Activated CD8-positive, alpha-beta memory T cell treated with anti-CD3 and anti-CD28 coated beads, Interleukin-2, amount 10 ng/mL, durations not matched to agents 7 days and 5 days (primary cell): ENCODE results near the gene SIRT2. TPM values are rescaled to one million over a fixed set of nuclear protein-coding genes. Genes with fewer than 3 reads are reported as not detected.
"Not testable (repeated sequence)": the region's sequence is repeated elsewhere in the genome, so short reads cannot be mapped to it uniquely, and the experiment has no call there.

Experiments
- ATAC-seq: fragments of 150-1000 bp; cut with Tn5 transposase; one replicate; pipeline ENCODE4 v1.10.0; 2021; ENCODE audit warnings: moderate library complexity
- CTCF ChIA-PET: fragments of 350-600 bp; sonication (Branson Sonifier 250); formaldehyde crosslinking; loops from one replicate; lab custom pipeline; 2021; ENCODE audit warnings: antibody characterized with exemption; lab: Charles Lee
- DNase-seq: peaks from one replicate; pipeline ENCODE4 v3.0.0-alpha.2; 2020
- H3K27ac Mint-ChIP-seq: one replicate; pipeline ENCODE4 v1.8.0; 2021; ENCODE audit warnings: mild to moderate bottlenecking, mixed read lengths
- H3K27me3 Mint-ChIP-seq: one replicate; pipeline ENCODE4 v1.8.0; 2021; ENCODE audit warnings: mixed read lengths
- H3K36me3 Mint-ChIP-seq: one replicate; pipeline ENCODE4 v1.8.0; 2021; ENCODE audit warnings: mild to moderate bottlenecking, mixed read lengths
- H3K4me1 Mint-ChIP-seq: one replicate; pipeline ENCODE4 v1.8.0; 2021; ENCODE audit warnings: mixed read lengths
- H3K4me3 Mint-ChIP-seq: one replicate; pipeline ENCODE4 v1.8.0; 2021; ENCODE audit warnings: mild to moderate bottlenecking, moderate library complexity, mixed read lengths
- H3K9me3 Mint-ChIP-seq: one replicate; pipeline ENCODE4 v1.8.0; 2022; ENCODE audit warnings: low read depth, mixed read lengths
- total RNA-seq, 2 experiments: library from RNA; stranded (reverse); gene quantifications; one replicate each; pipeline ENCODE4 v1.2.3, GENCODE V29; 2021

SIRT2 gene
- total RNA-seq, 2 experiments from 2014 or later: 47.1 to 47.8 TPM

DNA sequence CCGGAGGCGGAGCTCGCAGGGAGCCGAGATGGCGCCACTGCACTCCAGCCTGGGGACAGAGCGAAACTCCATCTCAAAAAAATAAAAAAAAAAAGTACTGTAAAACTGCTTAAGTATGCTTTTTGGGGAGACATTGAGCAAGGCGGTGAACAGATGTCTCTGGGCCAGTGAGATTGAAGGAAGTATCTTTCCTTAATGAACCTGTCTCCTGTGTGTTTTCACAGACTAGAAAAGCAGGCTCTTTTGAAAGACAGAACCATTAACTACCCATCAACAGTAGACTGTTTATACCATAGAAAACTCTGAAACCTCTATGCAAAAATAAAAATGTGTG, 66.4 kb downstream of the SIRT2 start:
- peaks cover 34% of the 10 kb centered on the region for H3K36me3 Mint-ChIP-seq
- H3K4me1 Mint-ChIP-seq: peaks cover 22% of the 10 kb centered on the region
- no peaks in the 10 kb centered on the region for H3K27me3 Mint-ChIP-seq
- ATAC-seq (no peak), DNase-seq (no peak)
- H3K27ac Mint-ChIP-seq: peak overlapping the region; percentile 19
- CTCF ChIA-PET: interaction anchor here (0.7 to 5.0 kb wide), 2 partner anchors 33 to 98 kb away, joined by 3 to 28 read pairs; partner anchors contain the start of genes MRPS12 and SARS2
- H3K9me3 Mint-ChIP-seq: no peaks in the 10 kb centered on the region
- H3K4me3 Mint-ChIP-seq: no peak overlapping the region

- Mint-ChIP-seq H3K9me3 (no peaks in the 10 kb centered on the region), H3K27ac (peak overlapping the region; percentile 95), H3K36me3 (peaks cover 25% of the 10 kb centered on the region), H3K4me1 (peaks cover 22% of the 10 kb centered on the region), H3K27me3 (no peaks in the 10 kb centered on the region), H3K4me3 (peak overlapping the region; percentile 93)
- ATAC-seq: peak; percentile 41
- CTCF ChIA-PET: interaction anchor here (0.8 to 5.0 kb wide), 14 partner anchors 11 to 427 kb away, joined by 3 to 28 read pairs (median 4); partner anchors contain the start of genes ACTN4, MRPS12, RINL and SARS2
- peak; percentile 75 for DNase-seq
Measured at GRCh38 chr19:38831142-38831605, 68.2 kb downstream of the SIRT2 start.

DNA sequence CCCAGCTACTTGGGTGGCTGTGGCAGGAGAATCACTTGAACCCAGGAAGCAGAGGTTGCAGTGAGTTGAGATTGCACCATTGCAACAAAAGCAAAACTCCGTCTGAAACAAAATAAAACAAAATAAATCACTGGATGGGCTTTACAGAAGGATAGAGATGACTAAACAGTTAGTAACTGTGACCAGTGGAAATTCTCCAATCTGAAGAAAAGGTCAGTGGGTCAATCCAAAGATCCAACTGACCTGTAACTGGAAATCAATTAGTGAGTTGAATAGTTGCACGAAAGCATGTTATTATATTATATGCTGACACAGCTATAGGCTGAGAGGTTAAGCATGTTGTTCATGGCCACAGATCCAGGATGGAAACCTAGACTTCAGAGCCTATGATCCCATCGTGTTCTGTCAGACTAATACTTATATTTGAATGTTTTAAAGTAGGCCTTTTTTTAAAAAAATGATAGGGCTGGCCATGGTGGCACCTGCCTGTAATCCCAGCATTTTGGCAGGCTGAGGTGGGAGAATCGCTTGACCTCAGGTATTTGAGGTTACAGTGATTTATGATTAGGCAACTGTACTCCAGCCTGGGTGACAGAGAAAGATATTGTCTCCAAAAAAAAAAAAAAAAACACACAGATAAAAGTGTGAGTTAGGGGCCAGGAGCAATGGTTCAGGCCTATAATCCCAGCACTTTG, 69.2 kb downstream of the SIRT2 start:
- DNase-seq: no peak
- Mint-ChIP-seq H3K9me3 (no peaks in the 10 kb centered on the region), H3K36me3 (peaks cover 24% of the 10 kb centered on the region), H3K27ac (peak overlapping the region; percentile 95), H3K27me3 (no peaks in the 10 kb centered on the region), H3K4me3 (peak overlapping the region; percentile 93), H3K4me1 (peaks cover 22% of the 10 kb centered on the region)
- ATAC-seq: no peak
- CTCF ChIA-PET: interaction anchor here (0.6 to 5.0 kb wide), 4 partner anchors 15 to 209 kb away, joined by 3 to 28 read pairs (median 8); partner anchors contain the start of genes MRPS12 and SARS2

GRCh38 chr19:38829203-38829602, 70.2 kb downstream of the SIRT2 start:
- CTCF ChIA-PET: not testable (repeated sequence)

More at GRCh38 chr19:38829203-38829602, 70.2 kb downstream of the SIRT2 start:
- ATAC-seq, H3K27ac Mint-ChIP-seq, H3K27me3 Mint-ChIP-seq, H3K4me3 Mint-ChIP-seq, H3K9me3 Mint-ChIP-seq, DNase-seq: not testable (repeated sequence)
- H3K4me1 Mint-ChIP-seq: peaks cover 22% of the 10 kb centered on the region
- peaks cover 30% of the 10 kb centered on the region for H3K36me3 Mint-ChIP-seq

Other genes starting within 250 kb of the SIRT2 start
- 10 to 100 TPM in 1 of 2 experiments, 1 to 10 TPM in 1; 8.4 to 17.5 TPM for gene CAPN12, start 155.1 kb downstream of the SIRT2 start, total RNA-seq
- not detected for gene LGALS7, start 126.1 kb downstream of the SIRT2 start, total RNA-seq
- not detected for gene LGALS7B, start 110.4 kb downstream of the SIRT2 start, total RNA-seq
- gene LGALS4, start 86.7 kb downstream of the SIRT2 start, total RNA-seq: 1 to 10 TPM; 1.4 to 2.4 TPM
- 100 to 1,000 TPM; 207 to 214 TPM for gene ECH1, start 67.8 kb downstream of the SIRT2 start, total RNA-seq
- 100 to 1,000 TPM; 479 to 611 TPM for gene HNRNPL, start 49.6 kb downstream of the SIRT2 start, total RNA-seq
- 10 to 100 TPM; 80.1 to 81.0 TPM for gene RINL, start 21.3 kb downstream of the SIRT2 start, total RNA-seq
- 10 to 100 TPM; 44.7 to 65.7 TPM for gene NFKBIB, start 351 bp upstream of the SIRT2 start, total RNA-seq
- under 1 TPM; 0.49 to 0.85 TPM for gene CCER2, start 12.6 kb upstream of the SIRT2 start, total RNA-seq
- 10 to 100 TPM; 45.7 to 46.4 TPM for gene SARS2, start 31.1 kb upstream of the SIRT2 start, total RNA-seq
- 10 to 100 TPM; 62.0 to 73.7 TPM for gene MRPS12, start 31.3 kb upstream of the SIRT2 start, total RNA-seq
- under 1 TPM in 1 of 2 experiments, not detected in 1; 0.12 TPM for gene FBXO17, start 76.1 kb upstream of the SIRT2 start, total RNA-seq
- under 1 TPM in 1 of 2 experiments, not detected in 1; 0.19 TPM for gene FBXO27, start 132.9 kb upstream of the SIRT2 start, total RNA-seq
- gene ACP7, start 184.8 kb upstream of the SIRT2 start, total RNA-seq: not detected
- 10 to 100 TPM; 14.6 to 18.4 TPM for gene PAK4, start 226.2 kb upstream of the SIRT2 start, total RNA-seq